HG03565 (cell line): ENCODE measurements around the gene WIPI1.
A peak's percentile ranks its signal among the peaks of the same experiment; 100 is the strongest.

Experiments
- ATAC-seq: cut with Tn5 transposase; IDR thresholded peaks from one replicate; pipeline ENCODE4 v1.9.1; 2021; ENCODE audit warnings: mild to moderate bottlenecking, moderate library complexity; ENCODE audit not compliant: unreplicated experiment

Gene WIPI1

DNA sequence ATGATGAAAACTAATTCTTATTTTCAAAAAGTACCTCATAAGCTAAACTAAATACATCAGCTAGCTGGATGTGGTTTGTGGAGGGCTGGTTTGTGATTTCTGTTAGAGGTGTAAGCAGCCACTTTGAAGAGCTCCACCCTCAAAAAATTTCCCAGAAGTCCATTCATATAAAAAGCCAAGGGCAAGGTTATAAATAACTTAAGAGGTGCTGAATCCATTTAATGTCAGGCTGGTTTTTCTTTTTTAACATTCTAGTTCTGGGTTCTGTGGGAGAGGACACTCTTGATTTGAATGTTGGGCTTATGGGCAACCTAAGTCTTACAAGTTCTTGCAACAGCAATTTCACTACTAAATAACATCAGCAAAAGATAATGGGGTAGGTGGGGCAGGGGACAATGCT is 3.4 kb upstream of the WIPI1 start:
- ATAC-seq, result no peak

DNA sequence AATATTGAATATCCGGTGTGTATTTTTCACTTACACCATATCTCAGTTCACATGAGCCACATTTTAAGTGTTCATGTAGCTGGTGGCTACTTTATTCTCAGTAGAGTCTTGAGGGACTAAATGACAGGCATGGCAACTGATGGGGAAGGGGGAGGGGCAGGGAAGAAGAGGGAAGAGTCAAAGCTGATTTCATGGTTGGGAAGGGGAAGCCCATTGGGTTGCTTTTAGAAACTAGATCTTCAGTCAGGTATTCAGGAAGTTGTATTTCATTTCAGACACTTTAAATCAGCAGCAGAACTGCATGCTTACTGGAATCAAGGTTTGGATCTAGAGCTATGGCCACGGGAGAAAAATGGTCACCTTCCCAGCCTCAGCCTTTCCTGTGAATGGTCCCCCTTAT is 2.9 kb upstream of the WIPI1 start:
- ATAC-seq, result no peak

DNA sequence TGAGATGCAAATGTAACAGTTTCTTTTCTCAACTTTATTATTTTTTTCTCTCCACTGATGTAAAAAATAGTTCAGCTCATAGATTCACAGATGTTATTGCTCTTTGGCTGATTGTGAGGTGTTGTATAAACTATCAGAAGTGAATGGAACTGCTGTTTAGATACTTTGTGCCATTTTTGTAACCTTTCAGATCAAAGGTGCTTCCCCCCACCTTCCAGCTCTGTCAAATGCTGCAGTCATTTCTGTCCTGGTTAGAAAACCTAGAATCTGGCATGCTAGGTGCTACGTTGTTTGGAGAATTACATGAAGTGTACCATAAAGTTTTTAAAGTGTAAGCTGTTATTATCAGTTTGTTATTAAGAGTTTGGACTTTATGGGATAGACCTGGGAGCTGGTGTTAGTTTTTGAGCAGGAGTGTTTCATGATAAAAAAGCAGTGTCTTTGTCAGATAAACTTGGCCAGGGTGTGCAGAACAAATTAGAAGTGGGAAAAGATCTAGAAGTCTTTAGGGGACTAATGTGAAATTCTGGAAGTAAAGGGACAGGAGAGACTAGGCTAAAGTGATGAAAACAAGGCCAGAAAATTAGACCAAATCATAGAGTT is 1.8 kb upstream of the WIPI1 start:
- no peak for ATAC-seq

DNA sequence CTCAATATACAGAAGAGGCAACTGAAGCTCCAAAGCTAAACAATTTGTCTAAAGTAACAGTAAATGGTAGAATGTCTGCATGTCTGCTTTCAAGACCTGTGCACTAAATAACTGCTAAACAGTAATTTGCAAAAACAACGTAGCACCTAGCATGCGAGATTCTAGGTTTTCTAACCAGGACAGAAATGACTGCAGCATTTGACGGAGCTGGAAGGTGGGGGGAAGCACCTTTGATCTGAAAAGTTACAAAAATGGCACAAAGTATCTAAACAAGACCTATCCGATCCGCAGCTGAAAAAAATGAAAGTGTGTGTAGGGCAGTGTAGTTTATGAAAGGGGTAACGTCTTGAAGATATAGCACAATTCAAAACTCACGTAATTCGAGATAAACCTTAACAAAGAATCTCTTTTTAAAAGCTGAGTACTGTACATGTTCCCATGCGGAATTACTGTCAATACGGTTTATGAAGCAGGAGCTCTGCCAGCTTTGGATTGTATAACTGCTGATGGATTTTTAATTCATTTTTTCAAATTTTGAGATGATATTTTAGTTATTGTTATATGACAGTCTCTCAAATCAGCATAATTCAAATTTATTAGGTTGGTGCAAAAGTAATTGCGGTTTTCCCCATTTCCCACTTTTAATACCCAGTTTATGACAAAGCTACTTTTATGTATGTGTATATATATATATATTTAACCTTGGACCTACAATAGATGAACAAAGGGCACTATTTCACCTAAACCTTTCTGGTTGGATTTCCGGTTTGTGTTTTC is 1.2 kb upstream of the WIPI1 start:
- no peak for ATAC-seq

DNA sequence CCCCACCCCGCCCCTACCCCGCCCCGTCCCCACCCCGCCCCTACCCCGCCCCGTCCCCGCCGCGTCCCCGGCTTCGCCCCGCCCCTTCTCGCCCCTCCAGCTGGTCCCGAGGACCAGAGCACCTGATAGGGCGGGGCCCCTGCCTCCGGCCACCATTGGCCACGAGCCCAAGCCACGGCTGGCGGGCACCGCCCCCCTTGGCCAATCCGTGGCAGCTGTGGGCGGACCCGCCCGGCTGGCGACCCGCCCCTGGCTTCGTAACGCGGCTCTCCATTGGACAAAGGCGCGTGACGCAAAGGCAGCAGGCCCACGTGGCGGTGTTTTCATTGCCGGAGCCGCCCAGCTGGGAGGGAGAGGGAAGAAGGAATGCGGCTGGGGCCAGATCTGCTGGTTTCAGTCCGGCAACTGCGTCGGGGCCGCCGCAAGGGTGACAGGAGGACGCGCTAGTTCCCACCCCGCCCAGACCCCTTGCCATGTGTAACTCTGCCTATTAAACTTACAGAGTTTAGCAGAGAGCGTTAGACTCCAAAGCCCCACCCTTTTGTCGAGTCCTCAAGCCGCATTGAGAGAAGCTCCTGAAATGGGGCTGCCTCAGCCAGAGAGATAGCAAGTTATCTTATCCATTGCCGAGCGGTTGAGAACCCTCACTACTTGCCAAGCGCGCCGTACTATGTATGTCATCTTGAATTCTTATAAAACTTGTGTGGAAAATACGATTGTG is 403 bp upstream of the WIPI1 start:
- peak; percentile 68 for ATAC-seq

DNA sequence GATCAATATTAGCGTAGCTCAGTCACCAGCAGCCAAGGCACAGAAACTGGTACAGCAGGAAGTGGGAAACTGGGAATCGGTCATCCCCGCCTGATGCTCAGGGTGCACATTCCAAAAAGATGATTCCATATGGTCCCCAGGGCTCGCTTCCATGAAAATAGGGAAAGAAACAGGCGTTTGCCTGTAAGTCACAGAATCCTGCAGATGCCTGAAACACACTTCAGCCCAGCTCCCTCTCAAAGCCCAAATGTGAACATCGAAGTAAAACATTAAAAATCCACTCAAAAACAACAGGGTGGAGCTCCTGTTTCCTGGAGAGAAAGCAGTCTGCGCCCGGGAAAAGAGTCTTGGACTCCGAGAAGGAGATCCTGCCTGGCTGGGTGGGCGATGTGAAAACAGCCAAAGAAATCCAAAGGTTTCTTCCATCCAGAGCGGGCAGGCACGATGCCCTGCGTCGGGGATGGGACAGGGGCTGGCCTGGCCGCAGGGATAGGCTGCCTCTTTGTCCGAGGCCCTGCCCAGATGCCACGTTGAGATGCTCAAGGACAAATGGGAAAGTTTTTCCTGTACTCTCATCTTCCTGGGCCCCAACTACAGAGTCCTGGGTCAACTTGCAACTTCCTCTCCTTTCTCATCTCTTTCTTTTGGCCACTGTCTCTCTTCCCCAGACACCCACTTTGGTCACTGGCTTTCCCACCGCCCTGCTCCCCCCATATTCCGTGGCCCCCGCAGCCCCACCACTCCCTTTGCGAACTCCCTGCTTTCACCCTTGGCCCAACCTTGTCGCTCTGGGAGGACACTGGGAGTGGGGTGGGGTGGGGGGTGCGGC is 743 bp downstream of the WIPI1 start:
- ATAC-seq, result no peak

DNA sequence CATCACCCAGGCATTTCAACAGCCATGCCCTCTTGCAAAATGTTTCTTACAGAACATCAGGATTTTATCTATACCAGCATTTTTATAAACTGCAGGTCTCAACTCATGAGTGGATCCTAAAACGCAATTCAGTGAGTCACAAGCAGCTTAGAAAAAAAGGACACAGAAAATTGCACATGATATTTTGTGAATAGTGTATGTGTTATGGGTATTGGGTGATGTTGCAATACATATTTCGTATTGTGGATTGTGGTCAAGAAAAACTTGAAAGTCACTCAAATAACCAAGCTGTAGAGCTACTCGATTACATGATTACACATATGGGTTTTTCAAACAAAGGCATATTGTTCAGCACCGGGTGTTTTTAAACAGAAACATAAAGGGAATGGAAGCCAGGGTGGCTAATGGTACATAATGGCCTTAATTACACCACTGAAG is 1.4 kb downstream of the WIPI1 start:
- no peak for ATAC-seq

DNA sequence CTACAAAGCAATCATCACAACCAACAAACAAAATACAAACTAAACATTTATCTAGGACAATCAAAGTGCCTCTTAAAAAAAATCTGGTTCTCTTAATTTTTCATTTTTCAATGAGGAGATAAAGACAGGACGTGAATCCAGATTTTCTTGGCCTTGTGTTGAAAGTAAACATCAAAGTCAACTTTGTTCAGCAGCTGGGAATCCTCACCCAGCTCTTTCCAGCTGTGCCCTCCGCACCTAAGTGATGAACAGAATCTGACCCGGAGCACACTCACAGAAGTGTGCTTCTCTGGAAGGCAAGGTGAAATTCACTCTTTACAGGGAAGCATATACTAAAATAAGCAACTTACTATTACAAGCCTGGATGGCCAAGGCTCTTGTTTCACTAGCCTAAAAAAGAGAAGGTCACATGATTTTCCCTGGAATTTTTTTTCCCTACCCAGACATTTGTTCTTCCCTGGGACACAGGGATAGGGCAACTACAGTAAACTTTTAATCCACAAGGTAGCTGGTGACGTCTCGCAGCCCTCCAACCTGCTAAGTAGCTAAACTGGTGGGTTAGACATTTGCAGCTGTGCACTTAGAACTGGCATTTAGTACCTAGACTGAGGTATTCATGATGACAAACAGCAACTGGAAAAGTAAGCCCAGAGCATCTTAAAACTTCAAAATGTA is 3.2 kb downstream of the WIPI1 start:
- ATAC-seq, result no peak

DNA sequence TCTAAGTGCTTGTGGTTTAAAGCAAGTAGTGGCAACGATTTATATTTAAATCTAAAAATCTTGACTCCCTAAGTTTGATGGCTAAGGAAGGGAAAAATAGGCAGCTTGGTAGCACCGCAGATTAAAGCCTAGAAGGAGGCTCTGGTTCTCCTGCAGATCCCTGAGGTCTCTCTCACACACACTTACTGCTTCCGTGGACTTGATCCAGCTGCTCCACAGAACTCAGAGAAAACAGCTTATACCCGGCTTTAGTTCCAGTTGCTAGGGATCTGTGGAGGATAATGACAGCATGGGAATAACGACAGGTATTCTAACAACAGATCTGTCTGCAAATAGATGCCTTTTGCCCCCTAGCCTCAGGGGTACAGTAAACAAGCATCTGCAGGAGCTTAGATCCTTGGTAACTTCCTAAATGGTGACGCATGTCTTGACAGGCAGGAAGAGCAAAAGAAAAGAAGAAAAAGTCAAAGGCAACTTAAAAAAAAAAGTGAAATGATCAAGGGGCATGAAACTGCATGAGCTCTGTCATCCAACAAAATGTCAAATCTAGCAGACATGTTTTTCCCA is 4.5 kb downstream of the WIPI1 start:
- no peak for ATAC-seq

DNA sequence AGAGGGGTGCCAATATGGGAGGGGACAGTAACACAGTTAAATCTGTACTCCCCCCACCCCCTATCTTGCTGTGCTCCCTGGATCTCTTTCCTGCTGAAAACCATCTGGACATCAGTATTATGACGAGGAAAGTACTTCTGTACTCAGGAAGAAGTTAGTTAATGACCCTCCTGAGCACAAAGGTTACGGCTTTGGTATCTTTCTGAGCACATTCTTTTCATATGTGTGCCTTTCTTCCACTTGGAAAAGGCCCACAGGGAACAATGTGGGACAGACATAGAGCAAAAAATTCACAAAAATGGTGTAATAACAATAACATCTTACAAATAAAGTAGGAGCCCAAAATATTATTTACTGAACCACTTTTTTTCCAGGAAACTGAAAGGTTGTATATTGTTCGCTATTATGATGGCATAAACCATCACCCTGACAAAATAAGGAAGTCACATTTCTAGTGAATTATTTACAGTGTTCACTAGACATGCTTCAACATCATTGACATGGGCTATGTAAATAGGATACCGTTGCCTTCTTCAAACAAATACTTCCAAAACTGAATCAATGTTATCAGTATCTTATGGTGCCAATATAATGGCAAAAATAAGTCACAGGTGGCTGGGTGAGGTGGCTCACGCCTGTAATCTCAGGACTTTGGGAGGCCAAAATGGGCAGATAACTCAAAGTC is 5.5 kb downstream of the WIPI1 start:
- ATAC-seq, result no peak

DNA sequence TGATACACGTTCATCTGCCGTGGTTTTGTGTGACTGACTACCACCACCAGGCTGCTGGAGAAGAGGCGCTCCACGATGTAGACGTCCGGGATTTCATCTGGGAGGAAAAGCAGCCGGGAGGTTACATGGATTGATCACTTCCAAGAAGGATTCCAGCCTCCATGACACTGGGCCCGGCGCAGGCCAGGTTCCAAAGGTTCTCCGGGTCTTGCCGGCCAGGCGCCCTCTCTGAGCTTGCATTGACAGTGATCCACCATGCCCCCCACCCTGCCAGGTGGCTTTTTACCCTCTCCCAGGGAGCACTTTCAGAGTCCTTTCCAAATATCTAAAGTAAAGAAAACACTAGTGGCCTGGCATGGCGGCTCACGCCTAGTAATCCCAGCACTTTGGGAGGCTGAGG is 6.5 kb downstream of the WIPI1 start:
- ATAC-seq, result no peak

DNA sequence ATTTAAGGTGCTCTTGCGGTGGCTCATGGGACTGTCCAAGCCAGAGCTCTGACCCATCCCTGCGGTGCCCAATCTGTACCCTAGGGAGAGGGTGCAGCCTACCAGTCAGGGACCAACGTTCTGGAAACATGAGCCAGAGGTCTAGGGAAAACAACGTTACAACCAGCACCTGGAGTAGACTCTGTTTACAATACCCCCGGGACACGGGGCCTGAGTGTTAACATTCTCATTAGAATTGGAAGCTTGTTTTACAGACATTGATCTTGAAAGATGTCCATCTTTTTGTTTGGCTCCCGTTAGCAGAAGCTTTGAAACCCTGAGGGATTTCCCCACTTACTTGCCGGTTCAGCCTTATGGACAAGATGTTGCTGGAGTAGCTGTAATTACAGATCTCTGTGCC is 6.9 kb downstream of the WIPI1 start:
- no peak for ATAC-seq

DNA sequence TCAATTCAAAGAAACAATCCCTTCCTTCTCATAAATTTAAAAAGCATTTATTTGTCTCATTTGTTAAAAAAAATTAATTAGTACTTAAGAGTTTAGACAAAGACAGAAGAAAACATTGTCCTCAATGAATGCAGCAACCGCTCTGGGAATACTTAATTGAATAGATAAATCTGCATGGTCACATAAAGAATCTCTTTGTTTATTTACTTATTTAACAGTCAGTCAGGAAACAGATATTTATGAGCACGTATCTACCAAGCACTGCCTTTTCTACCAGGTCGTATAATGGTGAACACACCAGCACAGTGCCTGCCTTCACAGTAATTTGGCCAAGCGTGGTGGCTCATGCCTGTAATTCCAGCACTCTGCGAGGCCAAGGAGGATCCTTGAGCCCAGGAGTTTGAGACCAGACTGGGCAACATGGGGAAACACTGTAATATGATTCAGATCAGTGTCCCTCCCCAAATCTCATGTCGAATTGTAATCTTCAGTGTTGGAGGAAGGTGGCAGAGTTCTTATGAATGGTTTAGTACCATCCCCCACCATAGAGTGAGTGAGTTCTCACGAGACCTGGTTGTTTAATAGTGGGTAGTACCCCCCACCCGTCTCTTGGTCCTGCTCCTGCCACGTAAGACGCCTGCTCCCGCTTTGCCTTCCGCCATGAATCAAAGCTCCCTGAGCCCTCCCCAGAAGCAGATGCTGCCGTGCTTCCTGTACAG is 8.1 kb downstream of the WIPI1 start:
- no peak for ATAC-seq

DNA sequence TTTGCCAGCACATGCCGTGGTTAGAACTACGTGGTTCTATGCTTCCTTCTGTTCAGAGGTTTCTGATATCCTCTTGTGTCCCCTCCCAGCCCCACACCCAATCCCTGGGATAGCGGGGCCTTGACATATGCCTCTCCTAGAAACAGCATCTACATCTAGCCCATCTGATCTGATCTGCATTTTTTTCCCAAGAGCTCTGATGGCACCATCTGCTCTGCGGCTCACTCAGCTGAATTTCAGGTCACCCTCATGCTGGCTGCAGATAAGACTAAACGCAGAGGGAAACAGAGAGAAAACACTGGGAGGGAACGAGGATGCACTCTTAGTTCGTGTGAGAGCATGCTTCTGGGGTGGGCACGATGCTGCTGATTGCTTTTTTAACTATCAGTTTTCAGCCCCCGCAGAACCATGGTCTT is 10.7 kb downstream of the WIPI1 start:
- no peak for ATAC-seq

DNA sequence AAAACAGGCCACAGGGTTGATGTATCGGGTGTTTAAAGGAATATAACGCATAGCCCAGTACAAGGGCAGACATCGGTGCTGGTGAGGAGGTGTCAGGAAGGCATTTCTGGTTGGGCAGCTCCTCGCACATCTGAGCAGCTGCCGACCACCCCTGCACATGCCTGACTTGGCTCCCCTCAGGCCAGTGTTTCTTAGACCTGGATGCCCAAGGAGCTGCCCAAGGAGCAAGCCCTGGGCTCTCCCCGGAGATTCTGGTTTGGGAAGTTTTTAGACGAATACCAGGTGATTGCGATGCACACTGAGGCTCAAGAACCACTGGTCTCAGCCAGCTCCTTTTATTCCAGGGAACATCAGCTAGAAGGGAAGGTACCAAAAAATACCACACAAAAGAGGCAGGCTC is 11.6 kb downstream of the WIPI1 start:
- ATAC-seq, result no peak

DNA sequence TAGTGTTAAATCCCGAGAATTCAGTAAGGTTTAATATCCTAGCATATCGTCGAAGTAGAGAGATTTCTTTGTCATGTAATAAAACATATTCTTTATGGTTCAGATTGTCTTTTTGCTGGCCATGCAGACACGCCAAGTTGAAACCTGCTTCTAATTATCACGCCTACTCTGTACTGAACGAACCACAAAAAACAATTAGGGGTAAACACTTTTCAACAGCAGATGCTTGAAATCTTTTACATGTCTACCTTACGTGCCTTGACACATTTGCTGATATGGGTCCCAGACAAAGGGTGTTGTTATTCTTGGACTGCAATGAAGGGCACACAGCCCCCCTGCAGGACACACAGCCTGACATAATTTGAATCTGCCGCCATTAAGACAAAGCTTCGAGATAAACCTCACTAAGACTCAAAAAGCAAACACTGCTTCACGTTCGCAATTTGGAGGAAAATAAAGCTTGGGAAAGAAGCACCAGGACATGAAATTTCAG is 13.3 kb downstream of the WIPI1 start:
- ATAC-seq, result no peak

DNA sequence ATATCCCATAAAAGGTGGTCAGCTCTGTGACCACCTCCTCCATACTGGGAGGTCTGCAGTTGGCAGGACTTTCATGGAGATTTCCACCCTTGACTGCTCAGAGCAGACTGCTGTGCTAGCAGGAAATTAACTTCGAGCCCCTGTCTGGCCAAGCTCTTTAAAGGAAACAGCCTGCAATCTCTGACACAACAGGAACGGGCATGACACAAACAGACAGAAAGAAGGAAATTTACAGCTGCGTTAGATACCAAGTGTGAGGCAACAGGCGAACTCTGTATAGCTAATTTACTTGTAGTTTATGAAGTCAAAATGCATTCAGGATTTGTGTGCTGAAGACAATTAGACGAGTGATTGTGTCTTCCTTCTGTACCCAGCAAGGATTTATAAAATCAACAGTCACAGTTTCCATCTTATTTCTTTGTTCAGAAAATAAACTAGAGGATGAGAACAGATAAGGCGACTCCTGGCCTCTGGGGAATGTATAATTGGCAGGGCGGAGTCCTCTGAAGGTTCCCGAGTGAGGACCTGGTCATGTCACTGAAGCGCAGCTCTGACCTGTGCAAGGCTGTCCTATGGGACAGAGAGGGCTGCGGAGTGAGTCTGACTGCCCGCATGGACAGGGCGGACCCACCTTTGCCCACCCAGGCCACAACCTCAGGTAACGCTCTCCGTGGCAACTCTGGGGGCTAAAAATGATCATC is 16.1 kb downstream of the WIPI1 start:
- no peak for ATAC-seq

DNA sequence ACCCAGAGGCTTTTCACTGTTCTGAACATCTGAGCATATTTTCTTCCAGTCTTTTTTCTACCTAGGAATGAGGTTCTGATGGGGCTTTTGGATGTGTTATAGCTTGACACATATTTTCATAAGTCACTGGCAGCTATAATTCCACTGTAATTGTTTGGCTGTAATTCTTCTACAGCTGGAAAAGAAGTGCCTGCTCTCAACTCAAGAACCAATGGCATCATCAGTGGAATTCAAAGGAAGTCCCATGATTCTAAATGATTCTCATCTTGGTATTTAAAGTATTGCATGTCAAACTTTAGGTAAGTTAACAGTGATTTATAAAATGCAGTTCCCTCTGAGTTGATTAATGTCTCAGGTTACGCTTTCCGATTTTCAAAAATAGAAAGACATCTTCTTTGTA is 16.8 kb downstream of the WIPI1 start:
- no peak for ATAC-seq
